SK-N-SH (cell line): Measurements from ENCODE around the gene EML1. TPM values are rescaled to one million over a fixed set of nuclear protein-coding genes. Genes with fewer than 3 reads are reported as not detected.

Experiments
- CTCF ChIA-PET: fragments of 300-600, 350-600 bp; formaldehyde crosslinking; extraction: SDS; loops from one replicate; lab custom pipeline; 2021; lab: Yijun Ruan, JAX
- POLR2A ChIA-PET: fragments of 350-600 bp; sonication (Branson Sonifier 250); formaldehyde crosslinking; extraction: SDS; loops from one replicate; lab custom pipeline; 2020; ENCODE audit warnings: antibody characterized with exemption, inconsistent platforms; lab: Yijun Ruan, JAX
- DNase-seq: peaks from one replicate; pipeline ENCODE4 v3.0.0; 2012
- H2AFZ ChIP-seq: fragments of 200-600 bp; sonication (generic); 2 replicates; pipeline ENCODE4 v1.8.1; 2016; ENCODE audit warnings: antibody characterized with exemption, mild to moderate bottlenecking, low read depth
- H3F3A ChIP-seq: fragments of 200-600 bp; sonication (generic); replicated peaks from 2 replicates; pipeline ENCODE3; 2016; ENCODE audit warnings: antibody characterized with exemption, mild to moderate bottlenecking; ENCODE audit not compliant: insufficient read depth
- H3K27ac ChIP-seq, 2 experiments: fragments of 200-500 bp in 1 of 2; fragments of 200-600 bp in 1 of 2; sonication (Bioruptor generic) in 1 of 2; sonication (generic), shearing (Covaris generic) in 1 of 2; 2 replicates each; pipeline versions ENCODE4 v1.5.1 to v1.6.1; 2014 to 2016; ENCODE audit warnings: low read depth in 2 of 2, inconsistent platforms in 1 of 2, low read length in 1 of 2, mild to moderate bottlenecking in 1 of 2, mixed read lengths in 1 of 2
- H3K27me3 ChIP-seq: fragments of 200-600 bp; sonication (generic), shearing (Covaris generic); 2 replicates; pipeline ENCODE4 v1.6.1; 2016; ENCODE audit warnings: mixed run types; ENCODE audit not compliant: insufficient read depth
- H3K36me3 ChIP-seq, 2 experiments: fragments of 200-500 bp in 1 of 2; fragments of 200-600 bp in 1 of 2; sonication (Bioruptor generic) in 1 of 2; sonication (generic) in 1 of 2; replicated peaks in 1 of 2; 2 replicates each; pipeline versions ENCODE3 to v1.5.1; 2014 to 2016; ENCODE audit warnings: low read length in 1 of 2, mild to moderate bottlenecking in 1 of 2; ENCODE audit not compliant: insufficient read depth in 2 of 2, control insufficient read depth in 1 of 2
- H3K4me1 ChIP-seq, 2 experiments: fragments of 200-500 bp in 1 of 2; fragments of 200-600 bp in 1 of 2; sonication (Bioruptor generic) in 1 of 2; sonication (generic), shearing (Covaris generic) in 1 of 2; 2 replicates each; pipeline versions ENCODE4 v1.5.1 to v1.6.1; 2014 to 2016; ENCODE audit warnings: low read depth in 1 of 2, low read length in 1 of 2, mixed run types in 1 of 2; ENCODE audit not compliant: insufficient read depth in 2 of 2, control insufficient read depth in 1 of 2
- H3K4me2 ChIP-seq: fragments of 200-600 bp; sonication (generic), shearing (Covaris generic); 2 replicates; pipeline ENCODE4 v1.6.1; 2017; ENCODE audit warnings: mixed run types
- H3K4me3 ChIP-seq, 2 experiments: fragments of 200-500 bp in 1 of 2; fragments of 200-600 bp in 1 of 2; sonication (Bioruptor generic) in 1 of 2; sonication (generic), shearing (Covaris generic) in 1 of 2; 2 replicates each; pipeline versions ENCODE4 v1.5.1 to v1.8.1; 2014 to 2016; ENCODE audit warnings: low read depth in 2 of 2, inconsistent platforms in 1 of 2, low read length in 1 of 2, mild to moderate bottlenecking in 1 of 2, mixed read lengths in 1 of 2, moderate library complexity in 1 of 2
- H3K79me2 ChIP-seq: fragments of 200-600 bp; sonication (generic); 2 replicates; pipeline ENCODE4 v1.8.1; 2017; ENCODE audit warnings: mild to moderate bottlenecking; ENCODE audit not compliant: insufficient read depth
- H3K9ac ChIP-seq: fragments of 200-600 bp; sonication (generic); 2 replicates; pipeline ENCODE4 v1.6.1; 2017; ENCODE audit warnings: mixed run types
- H3K9me2 ChIP-seq: fragments of 200-600 bp; sonication (generic); 2 replicates; pipeline ENCODE4 v1.6.1; 2017; ENCODE audit warnings: mixed run types
- H3K9me3 ChIP-seq: fragments of 200-600 bp; sonication (generic); 2 replicates; pipeline ENCODE4 v1.6.1; 2017; ENCODE audit warnings: mixed run types, mild to moderate bottlenecking, moderate library complexity
- H4K20me1 ChIP-seq: fragments of 200-600 bp; sonication (generic); 2 replicates; pipeline ENCODE4 v1.6.1; 2017; ENCODE audit warnings: mild to moderate bottlenecking, mixed run types; ENCODE audit not compliant: insufficient read depth
- CHD2 ChIP-seq: fragments of 150-350 bp; IDR thresholded peaks from 2 replicates; pipeline ENCODE4 v1.6.1; 2018; ENCODE audit warnings: low read length; ENCODE audit not compliant: partially characterized antibody
- ELF1 ChIP-seq: IDR thresholded peaks from 2 replicates; pipeline ENCODE4 v1.4.0; 2012
- EP300 ChIP-seq, 2 experiments: IDR thresholded peaks; 2 replicates each; pipeline versions ENCODE4 v1.4.0 to v1.6.1; 2012; ENCODE audit warnings: borderline replicate concordance in 1 of 2, low read depth in 1 of 2, low read length in 1 of 2
- FOSL2 ChIP-seq: IDR thresholded peaks from 2 replicates; pipeline ENCODE4 v1.4.0; 2012; ENCODE audit warnings: low read depth, mild to moderate bottlenecking, moderate library complexity, borderline replicate concordance
- JUND ChIP-seq: IDR thresholded peaks from 2 replicates; pipeline ENCODE4 v1.4.0; 2012
- MXI1 ChIP-seq: IDR thresholded peaks from 2 replicates; pipeline ENCODE4 v1.6.1; 2012; ENCODE audit warnings: mild to moderate bottlenecking, low read depth, low read length, improper control_type of control experiment
- NRF1 ChIP-seq: IDR thresholded peaks from 2 replicates; pipeline ENCODE4 v1.6.1; 2012; ENCODE audit warnings: low read depth, mild to moderate bottlenecking, low read length
- RAD21 ChIP-seq: IDR thresholded peaks from 2 replicates; pipeline ENCODE4 v1.6.1; 2012; ENCODE audit warnings: mild to moderate bottlenecking, low read length
- RCOR1 ChIP-seq: fragments of 150-350 bp; IDR thresholded peaks from 2 replicates; pipeline ENCODE4 v1.6.1; 2017; ENCODE audit warnings: antibody characterized with exemption, low read length
- RFX5 ChIP-seq: IDR thresholded peaks from 2 replicates; pipeline ENCODE4 v1.6.1; 2012; ENCODE audit warnings: mild to moderate bottlenecking, improper control_type of control experiment, low read length
- TAF1 ChIP-seq: IDR thresholded peaks from 2 replicates; pipeline ENCODE4 v1.6.1; 2012; ENCODE audit warnings: low read depth, mild to moderate bottlenecking, low read length, moderate library complexity, borderline replicate concordance
- TCF12 ChIP-seq: IDR thresholded peaks from 2 replicates; pipeline ENCODE4 v1.4.0; 2012
- TEAD4 ChIP-seq: IDR thresholded peaks from 2 replicates; pipeline ENCODE4 v1.4.0; 2012; ENCODE audit warnings: mild to moderate bottlenecking, borderline replicate concordance; ENCODE audit not compliant: insufficient read depth
- whole genome bisulfite sequencing: methylation state at CpG from one replicate; pipeline ENCODE4 v1.1.6; 2017; ENCODE audit warnings: low lambda C conversion rate; 5-methylcytosine and 5-hydroxymethylcytosine counted together
- polyA plus RNA-seq, 3 experiments: library from polyadenylated mRNA; depleted of rRNA; stranded (reverse); fragments of >200 nt; gene quantifications; 2 replicates each; pipeline ENCODE4 v1.2.3, GENCODE V29; 2012
- TF ChIP-seq, protein P1 (sequence below): IDR thresholded peaks from 2 replicates; pipeline ENCODE4 v1.4.0; 2012; ENCODE audit warnings: low read depth, borderline replicate concordance
- TF ChIP-seq, protein P2 (sequence below): fragments of 150-350 bp; IDR thresholded peaks from 2 replicates; pipeline ENCODE4 v1.6.1; 2017; ENCODE audit warnings: antibody characterized with exemption, low read length, low read depth, borderline replicate concordance
- TF ChIP-seq, protein P3 (sequence below): IDR thresholded peaks from 2 replicates; pipeline ENCODE4; 2012
- TF ChIP-seq, protein P4 (sequence below): fragments of 150-350 bp; IDR thresholded peaks from 2 replicates; pipeline ENCODE4 v1.6.1; 2016; ENCODE audit warnings: mild to moderate bottlenecking, low read depth, low read length
- TF ChIP-seq, protein P5 (sequence below): IDR thresholded peaks from 2 replicates; pipeline ENCODE4 v1.4.0; 2012; ENCODE audit warnings: low read depth, borderline replicate concordance

Gene EML1
- polyA plus RNA-seq, 1 of the 3 experiments (the other 2 are of a cell fraction), result 6.3 TPM

DNA sequence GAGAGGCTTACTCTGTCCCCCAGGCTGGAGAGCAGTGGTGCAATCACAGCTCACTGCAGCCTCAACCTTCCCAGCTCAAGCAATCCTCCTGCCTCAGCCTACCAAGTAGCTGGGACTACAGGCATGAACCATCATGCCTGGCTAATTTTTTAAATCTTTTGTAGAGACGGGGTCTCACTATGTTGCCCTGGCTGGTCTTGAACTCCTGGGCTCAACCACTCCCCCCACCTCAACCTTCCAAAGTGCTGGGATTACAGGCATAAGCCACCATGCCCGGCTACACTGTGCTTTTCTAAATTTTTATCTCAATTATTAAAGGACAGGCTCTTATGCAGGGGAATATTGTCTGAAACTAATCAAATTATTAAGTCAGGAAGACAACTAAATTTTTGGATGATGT lies 44.6 kb downstream of the EML1 start:
- no peaks in the 10 kb centered on the region for H3F3A ChIP-seq
- WGBS, result 93% methylated on average over 2 of the region's 2 CpGs
- ChIA-PET POLR2A (no interaction called here), CTCF (interaction anchor here (0.7 to 2.5 kb wide), 5 partner anchors 9 to 108 kb away, joined by 3 to 7 read pairs (median 3); no protein-coding TSS in a partner anchor)
- H3K9ac ChIP-seq, result no peak overlapping the region
- H3K9me3 ChIP-seq, result no peaks in the 10 kb centered on the region
- H3K79me2 ChIP-seq, result peaks cover 2% of the 10 kb centered on the region
- peaks cover 2 to 6% of the 10 kb centered on the region in 2 experiments; a peak in 2 of 4 replicates for H3K4me1 ChIP-seq
- H3K9me2 ChIP-seq, result no peaks in the 10 kb centered on the region
- H4K20me1 ChIP-seq, result no peaks in the 10 kb centered on the region; the same call in 1 of the 2 replicates
- H3K4me3 ChIP-seq, result no peak overlapping the region
- no peak overlapping the region for H3K27ac ChIP-seq
- no peaks in the 10 kb centered on the region for H3K36me3 ChIP-seq
- TF ChIP-seq FOSL2, result no peak
- TF ChIP-seq TEAD4, result no peak
- TF ChIP-seq, protein P1, sequence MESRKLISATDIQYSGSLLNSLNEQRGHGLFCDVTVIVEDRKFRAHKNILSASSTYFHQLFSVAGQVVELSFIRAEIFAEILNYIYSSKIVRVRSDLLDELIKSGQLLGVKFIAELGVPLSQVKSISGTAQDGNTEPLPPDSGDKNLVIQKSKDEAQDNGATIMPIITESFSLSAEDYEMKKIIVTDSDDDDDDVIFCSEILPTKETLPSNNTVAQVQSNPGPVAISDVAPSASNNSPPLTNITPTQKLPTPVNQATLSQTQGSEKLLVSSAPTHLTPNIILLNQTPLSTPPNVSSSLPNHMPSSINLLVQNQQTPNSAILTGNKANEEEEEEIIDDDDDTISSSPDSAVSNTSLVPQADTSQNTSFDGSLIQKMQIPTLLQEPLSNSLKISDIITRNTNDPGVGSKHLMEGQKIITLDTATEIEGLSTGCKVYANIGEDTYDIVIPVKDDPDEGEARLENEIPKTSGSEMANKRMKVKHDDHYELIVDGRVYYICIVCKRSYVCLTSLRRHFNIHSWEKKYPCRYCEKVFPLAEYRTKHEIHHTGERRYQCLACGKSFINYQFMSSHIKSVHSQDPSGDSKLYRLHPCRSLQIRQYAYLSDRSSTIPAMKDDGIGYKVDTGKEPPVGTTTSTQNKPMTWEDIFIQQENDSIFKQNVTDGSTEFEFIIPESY, result no peak
- TF ChIP-seq, protein P2, sequence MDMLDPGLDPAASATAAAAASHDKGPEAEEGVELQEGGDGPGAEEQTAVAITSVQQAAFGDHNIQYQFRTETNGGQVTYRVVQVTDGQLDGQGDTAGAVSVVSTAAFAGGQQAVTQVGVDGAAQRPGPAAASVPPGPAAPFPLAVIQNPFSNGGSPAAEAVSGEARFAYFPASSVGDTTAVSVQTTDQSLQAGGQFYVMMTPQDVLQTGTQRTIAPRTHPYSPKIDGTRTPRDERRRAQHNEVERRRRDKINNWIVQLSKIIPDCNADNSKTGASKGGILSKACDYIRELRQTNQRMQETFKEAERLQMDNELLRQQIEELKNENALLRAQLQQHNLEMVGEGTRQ, result no peak
- no peak for TF ChIP-seq RCOR1
- TF ChIP-seq MXI1, result no peak
- TF ChIP-seq, protein P3, sequence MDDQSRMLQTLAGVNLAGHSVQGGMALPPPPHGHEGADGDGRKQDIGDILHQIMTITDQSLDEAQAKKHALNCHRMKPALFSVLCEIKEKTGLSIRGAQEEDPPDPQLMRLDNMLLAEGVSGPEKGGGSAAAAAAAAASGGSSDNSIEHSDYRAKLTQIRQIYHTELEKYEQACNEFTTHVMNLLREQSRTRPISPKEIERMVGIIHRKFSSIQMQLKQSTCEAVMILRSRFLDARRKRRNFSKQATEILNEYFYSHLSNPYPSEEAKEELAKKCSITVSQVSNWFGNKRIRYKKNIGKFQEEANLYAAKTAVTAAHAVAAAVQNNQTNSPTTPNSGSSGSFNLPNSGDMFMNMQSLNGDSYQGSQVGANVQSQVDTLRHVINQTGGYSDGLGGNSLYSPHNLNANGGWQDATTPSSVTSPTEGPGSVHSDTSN, result no peak
- TF ChIP-seq EP300 (IDR thresholded peaks at IDR 0.05; ENCODE audit: borderline replicate concordance in 1 of 2, low read depth in 1 of 2, low read length in 1 of 2), result no peak
- no peak for TF ChIP-seq TAF1
- no peak for TF ChIP-seq ELF1
- TF ChIP-seq, protein P4, sequence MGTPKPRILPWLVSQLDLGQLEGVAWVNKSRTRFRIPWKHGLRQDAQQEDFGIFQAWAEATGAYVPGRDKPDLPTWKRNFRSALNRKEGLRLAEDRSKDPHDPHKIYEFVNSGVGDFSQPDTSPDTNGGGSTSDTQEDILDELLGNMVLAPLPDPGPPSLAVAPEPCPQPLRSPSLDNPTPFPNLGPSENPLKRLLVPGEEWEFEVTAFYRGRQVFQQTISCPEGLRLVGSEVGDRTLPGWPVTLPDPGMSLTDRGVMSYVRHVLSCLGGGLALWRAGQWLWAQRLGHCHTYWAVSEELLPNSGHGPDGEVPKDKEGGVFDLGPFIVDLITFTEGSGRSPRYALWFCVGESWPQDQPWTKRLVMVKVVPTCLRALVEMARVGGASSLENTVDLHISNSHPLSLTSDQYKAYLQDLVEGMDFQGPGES, result no peak
- TF ChIP-seq, protein P5, sequence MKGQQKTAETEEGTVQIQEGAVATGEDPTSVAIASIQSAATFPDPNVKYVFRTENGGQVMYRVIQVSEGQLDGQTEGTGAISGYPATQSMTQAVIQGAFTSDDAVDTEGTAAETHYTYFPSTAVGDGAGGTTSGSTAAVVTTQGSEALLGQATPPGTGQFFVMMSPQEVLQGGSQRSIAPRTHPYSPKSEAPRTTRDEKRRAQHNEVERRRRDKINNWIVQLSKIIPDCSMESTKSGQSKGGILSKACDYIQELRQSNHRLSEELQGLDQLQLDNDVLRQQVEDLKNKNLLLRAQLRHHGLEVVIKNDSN, result no peak
- no peak for TF ChIP-seq JUND
- no peak for TF ChIP-seq RFX5
- no peak for TF ChIP-seq NRF1
- no peak for TF ChIP-seq TCF12
- no peak for TF ChIP-seq RAD21
- TF ChIP-seq CHD2, result no peak
- DNase-seq, result no peak
- H2AFZ ChIP-seq, result no peak overlapping the region
- H3K27me3 ChIP-seq, result no peaks in the 10 kb centered on the region
- H3K4me2 ChIP-seq, result no peak overlapping the region
